ENCODE results near the gene CIPC.

DNA sequence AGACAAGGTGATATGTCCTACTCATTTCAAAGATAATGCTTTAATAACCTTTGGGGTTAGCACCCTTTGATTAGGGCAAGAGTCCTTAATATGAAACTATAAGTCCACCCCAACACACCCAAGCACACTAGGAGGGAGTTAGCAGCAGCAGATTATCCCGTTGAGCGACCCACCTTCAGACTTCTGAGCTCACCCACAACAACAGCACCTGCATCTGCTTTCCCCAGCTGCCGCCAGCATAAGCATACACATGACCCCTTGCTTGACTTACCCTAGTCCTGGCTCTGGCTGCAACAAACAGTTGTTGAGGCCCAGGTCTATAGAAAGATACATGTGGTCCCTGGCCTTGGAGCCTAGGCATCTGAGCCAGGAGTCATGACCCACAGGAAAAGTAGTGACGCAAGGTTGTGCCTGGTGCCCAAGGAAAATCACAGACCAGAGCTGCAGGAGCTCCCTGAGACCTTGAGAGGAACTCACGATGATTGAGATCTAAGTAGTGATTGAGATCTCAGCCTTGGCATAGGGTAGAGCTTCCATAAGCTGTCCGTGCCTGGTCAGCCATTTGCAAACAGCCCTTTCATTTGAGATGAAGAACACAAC is 24.6 kb downstream of the CIPC start:
- TF ChIP-seq CTCF (conservative IDR thresholded peaks at IDR 0.05), result no peak
- no peak for TF ChIP-seq ZFX (IDR thresholded peaks at IDR 0.05)

Measured in C4-2B (cell line).